Tibial nerve (tissue), 3 donors: ENCODE results near the gene NUB1.

Experiments
- CTCF ChIP-seq, 5 experiments: fragments of 200-600 bp in 3 of 5; fragments of 450-650 bp in 2 of 5; sonication (generic) in 3 of 5; IDR thresholded peaks; one replicate each; pipeline ENCODE4 v1.5.1; 2016 to 2019; ENCODE audit warnings: antibody characterized with exemption in 5 of 5, mild to moderate bottlenecking in 3 of 5, moderate library complexity in 2 of 5
- POLR2A ChIP-seq, 2 donors: fragments of 450-650 bp; IDR thresholded peaks; one replicate each; pipeline ENCODE4 v1.6.1; 2017; ENCODE audit warnings: antibody characterized with exemption in 2 of 2, mild to moderate bottlenecking in 2 of 2, moderate library complexity in 2 of 2

GRCh38 chr7:151384352-151384697 lies 42.7 kb downstream of the NUB1 start:
- no peak for TF ChIP-seq CTCF (IDR thresholded peaks at IDR 0.05)
- no peak for TF ChIP-seq POLR2A (IDR thresholded peaks at IDR 0.05)
